ENCODE data around the gene BBS2. TPM values are rescaled to one million over a fixed set of nuclear protein-coding genes. Genes with fewer than 3 reads are reported as not detected.

The BBS2 gene
- polyA plus RNA-seq, 1 donor from 2014 or later = 197 TPM

Other genes with a start within 250 kb of the BBS2 start
- 101 and 103 TPM in 2 replicates for gene AMFR, start 94.5 kb downstream of the BBS2 start, polyA plus RNA-seq
- gene NUDT21, start 68.7 kb downstream of the BBS2 start, polyA plus RNA-seq = 168 and 192 TPM in 2 replicates
- 35.6 and 36.3 TPM in 2 replicates for gene OGFOD1, start 68.5 kb downstream of the BBS2 start, polyA plus RNA-seq
- not detected in 2 replicates for gene MT4, start 45.0 kb upstream of the BBS2 start, polyA plus RNA-seq
- 1.9 and 8.2 TPM in 2 replicates for gene MT3, start 69.5 kb upstream of the BBS2 start, polyA plus RNA-seq
- gene MT2A, start 88.6 kb upstream of the BBS2 start, polyA plus RNA-seq = not detected in 2 replicates
- gene MT1E, start 105.8 kb upstream of the BBS2 start, polyA plus RNA-seq = not detected in 2 replicates
- not detected in 2 replicates for gene MT1M, start 112.6 kb upstream of the BBS2 start, polyA plus RNA-seq
- gene MT1A, start 118.6 kb upstream of the BBS2 start, polyA plus RNA-seq = not detected in 2 replicates
- not detected in 2 replicates for gene MT1B, start 131.9 kb upstream of the BBS2 start, polyA plus RNA-seq
- gene MT1F, start 137.9 kb upstream of the BBS2 start, polyA plus RNA-seq = 1.8 and 1.9 TPM in 2 replicates
- not detected in 2 replicates for gene MT1G, start 148.0 kb upstream of the BBS2 start, polyA plus RNA-seq
- gene MT1H, start 149.8 kb upstream of the BBS2 start, polyA plus RNA-seq = not detected in 2 replicates
- 3.0 and 8.1 TPM in 2 replicates for gene MT1X, start 162.4 kb upstream of the BBS2 start, polyA plus RNA-seq
- gene NUP93, start 210.1 kb upstream of the BBS2 start, polyA plus RNA-seq = 237 and 264 TPM in 2 replicates